Glomerular visceral epithelial cell (primary cell): ENCODE data around the gene PERCC1.
A peak's percentile ranks its signal among the peaks of the same experiment; 100 is the strongest.

Source experiments
- DNase-seq: peaks from one replicate; pipeline ENCODE4 v3.0.0-alpha.2; 2016; ENCODE audit errors: extremely low spot score

PERCC1 gene

GRCh38 chr16:1430759-1431496 lies at the start of gene PERCC1:
PERCC1 (plus strand) TSS chr16:1431078; CDS start chr16:1432594, 1,516 bp downstream.
- DNase-seq = no peak

- DNase-seq = no peak
Observed at GRCh38 chr16:1381612-1382406, 49.1 kb upstream of the PERCC1 start.

- no peak for DNase-seq
Observed at GRCh38 chr16:1383556-1383955, 47.3 kb upstream of the PERCC1 start.

GRCh38 chr16:1385232-1385631 lies 45.6 kb upstream of the PERCC1 start:
- DNase-seq = no peak

GRCh38 chr16:1387331-1387730 lies 43.5 kb upstream of the PERCC1 start:
- no peak for DNase-seq

GRCh38 chr16:1389762-1390161 lies 41.1 kb upstream of the PERCC1 start:
- no peak for DNase-seq

- no peak for DNase-seq
Observed at GRCh38 chr16:1390239-1390779, 40.6 kb upstream of the PERCC1 start.

- no peak for DNase-seq
Observed at GRCh38 chr16:1392826-1393225, 38.1 kb upstream of the PERCC1 start.

GRCh38 chr16:1393613-1394176 lies 37.2 kb upstream of the PERCC1 start:
- DNase-seq = no peak

GRCh38 chr16:1394367-1394951 lies 36.4 kb upstream of the PERCC1 start:
- no peak for DNase-seq

GRCh38 chr16:1395444-1396031 lies 35.3 kb upstream of the PERCC1 start:
- DNase-seq = no peak

- no peak for DNase-seq
Observed at GRCh38 chr16:1397779-1398178, 33.1 kb upstream of the PERCC1 start.

- DNase-seq = no peak
Observed at GRCh38 chr16:1398351-1398750, 32.5 kb upstream of the PERCC1 start.

- DNase-seq = no peak
Observed at GRCh38 chr16:1398826-1399581, 31.9 kb upstream of the PERCC1 start.

GRCh38 chr16:1401061-1401757 lies 29.7 kb upstream of the PERCC1 start:
- no peak for DNase-seq

GRCh38 chr16:1401758-1402154 lies 29.1 kb upstream of the PERCC1 start:
- DNase-seq = no peak

- DNase-seq = no peak
Observed at GRCh38 chr16:1403036-1403435, 27.8 kb upstream of the PERCC1 start.

- DNase-seq = no peak
Observed at GRCh38 chr16:1403733-1404132, 27.1 kb upstream of the PERCC1 start.

- no peak for DNase-seq
Observed at GRCh38 chr16:1407753-1408152, 23.1 kb upstream of the PERCC1 start.

- peak; percentile 85 for DNase-seq
Observed at GRCh38 chr16:1408171-1408837, 22.6 kb upstream of the PERCC1 start.
